Activated naive CD4-positive, alpha-beta T cell (primary cell): ENCODE measurements around the gene PDE4B.
"Not testable (repeated sequence)": the region's sequence is repeated elsewhere in the genome, so short reads cannot be mapped to it uniquely, and the experiment has no call there.

Experiments used
- DNase-seq, 4 experiments: peaks; one replicate each; lab custom pipeline; 2025; lab: John Stamatoyannopoulos, UW

The PDE4B gene

GRCh38 chr1:66055092-66055491 lies 262.4 kb downstream of the PDE4B start:
- no peak for DNase-seq

GRCh38 chr1:66057448-66057847 lies 264.8 kb downstream of the PDE4B start:
- not testable (repeated sequence) for DNase-seq

- no peak for DNase-seq
Measured at GRCh38 chr1:66058558-66058957, 265.9 kb downstream of the PDE4B start.

- not testable (repeated sequence) for DNase-seq
Measured at GRCh38 chr1:66067219-66067618, 274.5 kb downstream of the PDE4B start.

GRCh38 chr1:66069976-66070876 lies 277.5 kb downstream of the PDE4B start:
- no peak for DNase-seq

GRCh38 chr1:66073388-66073787 lies 280.7 kb downstream of the PDE4B start:
- no peak for DNase-seq

GRCh38 chr1:66074147-66074546 lies 281.5 kb downstream of the PDE4B start:
- DNase-seq = no peak

GRCh38 chr1:66078412-66078811 lies 285.7 kb downstream of the PDE4B start:
- no peak for DNase-seq

- DNase-seq = no peak
Measured at GRCh38 chr1:66083003-66083402, 290.3 kb downstream of the PDE4B start.

- DNase-seq = no peak
Measured at GRCh38 chr1:66084442-66084841, 291.7 kb downstream of the PDE4B start.

GRCh38 chr1:66085600-66085999 lies 292.9 kb downstream of the PDE4B start:
- DNase-seq = no peak

GRCh38 chr1:66088787-66089186 lies 296.1 kb downstream of the PDE4B start:
- DNase-seq = no peak

- DNase-seq = no peak
Measured at GRCh38 chr1:66090859-66091457, 298.3 kb downstream of the PDE4B start.

- DNase-seq = no peak
Measured at GRCh38 chr1:66095190-66095589, 302.5 kb downstream of the PDE4B start.

- not testable (repeated sequence) for DNase-seq
Measured at GRCh38 chr1:66100959-66101358, 308.3 kb downstream of the PDE4B start.

GRCh38 chr1:66104076-66104475 lies 311.4 kb downstream of the PDE4B start:
- not testable (repeated sequence) for DNase-seq

- DNase-seq = no peak
Measured at GRCh38 chr1:66108624-66109023, 315.9 kb downstream of the PDE4B start.

- DNase-seq = no peak
Measured at GRCh38 chr1:66112744-66113400, 320.2 kb downstream of the PDE4B start.

GRCh38 chr1:66119148-66119547 lies 326.5 kb downstream of the PDE4B start:
- no peak for DNase-seq

- DNase-seq = no peak
Measured at GRCh38 chr1:66124670-66125069, 332.0 kb downstream of the PDE4B start.

GRCh38 chr1:66128641-66129040 lies 335.9 kb downstream of the PDE4B start:
- not testable (repeated sequence) for DNase-seq

- no peak for DNase-seq
Measured at GRCh38 chr1:66132324-66132723, 339.6 kb downstream of the PDE4B start.

GRCh38 chr1:66134004-66134403 lies 341.3 kb downstream of the PDE4B start:
- DNase-seq = no peak
